PC-9 (cell line): ENCODE data around the gene ALOXE3. TPM values are rescaled to one million over a fixed set of nuclear protein-coding genes. Genes with fewer than 3 reads are reported as not detected.

Source experiments
- BruUV-seq: library from RNA; stranded (reverse); fragments of 400-500 nt; replicated peaks from 2 replicates; lab custom pipeline; 2021; lab: Mats Ljungman, UMichigan
- CTCF ChIA-PET: fragments of 300-600 bp; sonication (Branson Sonifier 250); formaldehyde crosslinking; loops from one replicate; lab custom pipeline; 2022; ENCODE audit warnings: antibody characterized with exemption; lab: Charles Lee
- POLR2A ChIA-PET: fragments of 300-600 bp; sonication (Branson Sonifier 250); formaldehyde crosslinking; loops from one replicate; lab custom pipeline; 2022; ENCODE audit warnings: antibody characterized with exemption; ENCODE audit not compliant: unreplicated experiment; lab: Charles Lee
- DNase-seq, 2 experiments: peaks; one replicate each; pipeline versions ENCODE4 v3.0.0 to v3.0.0-alpha.2; 2015 to 2022; ENCODE audit warnings: mixed read lengths in 1 of 2
- H2AFZ ChIP-seq: fragments of 200-600 bp; sonication (generic); 2 replicates; pipeline ENCODE4 v1.8.1; 2017; ENCODE audit warnings: antibody characterized with exemption
- H3F3A ChIP-seq: fragments of 200-600 bp; sonication (generic); 2 replicates; pipeline ENCODE4 v1.8.1; 2017; ENCODE audit warnings: antibody characterized with exemption, mild to moderate bottlenecking, low read depth; ENCODE audit not compliant: insufficient read depth
- H3K27ac ChIP-seq: fragments of 200-600 bp; sonication (generic); 2 replicates; pipeline ENCODE4 v1.6.1; 2016; ENCODE audit warnings: mixed run types
- H3K27me3 ChIP-seq: fragments of 200-600 bp; sonication (generic); 2 replicates; pipeline ENCODE4 v1.6.1; 2016; ENCODE audit warnings: low read depth, mixed run types; ENCODE audit not compliant: insufficient read depth
- H3K36me3 ChIP-seq: fragments of 200-600 bp; sonication (generic); 2 replicates; pipeline ENCODE4 v1.6.1; 2016; ENCODE audit warnings: low read depth, mixed run types
- H3K4me1 ChIP-seq: fragments of 200-600 bp; sonication (generic); replicated peaks from 2 replicates; pipeline ENCODE4 v1.6.1; 2016; ENCODE audit warnings: mixed run types; ENCODE audit not compliant: insufficient read depth
- H3K4me2 ChIP-seq: fragments of 200-600 bp; sonication (generic); 2 replicates; pipeline ENCODE4 v1.6.1; 2017; ENCODE audit warnings: mixed run types
- H3K4me3 ChIP-seq: fragments of 200-600 bp; sonication (generic); 2 replicates; pipeline ENCODE4 v1.6.1; 2016; ENCODE audit warnings: mixed run types
- H3K79me2 ChIP-seq: fragments of 200-600 bp; sonication (generic); 2 replicates; pipeline ENCODE4 v1.6.1; 2017; ENCODE audit warnings: low read depth, mixed run types
- H3K9me2 ChIP-seq: fragments of 200-600 bp; sonication (generic); 2 replicates; pipeline ENCODE4 v1.8.1; 2017; ENCODE audit warnings: mild to moderate bottlenecking; ENCODE audit not compliant: insufficient read depth
- H3K9me3 ChIP-seq: fragments of 200-600 bp; sonication (generic); 2 replicates; pipeline ENCODE4 v1.8.1; 2016; ENCODE audit warnings: low read depth; ENCODE audit not compliant: insufficient read depth
- H4K20me1 ChIP-seq: fragments of 200-600 bp; sonication (generic); 2 replicates; pipeline ENCODE4 v1.8.1; 2017; ENCODE audit not compliant: insufficient read depth
- CTCF ChIP-seq: fragments of 200-600 bp; sonication (generic); conservative IDR thresholded peaks from 2 replicates; pipeline ENCODE4 v1.6.1; 2017; ENCODE audit warnings: mixed run types, antibody characterized with exemption, mild to moderate bottlenecking, moderate library complexity
- EZH2 ChIP-seq: fragments of 200-600 bp; sonication (generic); IDR thresholded peaks from 2 replicates; pipeline ENCODE4 v1.8.0; 2017; ENCODE audit warnings: antibody characterized with exemption, low read depth
- intact Hi-C: fragments of 100-400 bp; cut with micrococcal nuclease; formaldehyde crosslinking; loops from one replicate; pipeline ENCODE4 v1.10.0; 2022; ENCODE audit not compliant: unreplicated experiment
- total RNA-seq: library from RNA; stranded (reverse); gene quantifications from 2 replicates; pipeline ENCODE4 v1.2.3, GENCODE V29; 2021

The ALOXE3 gene
- total RNA-seq, 1 experiment from 2014 or later, result 1.4 TPM

- DNase-seq, result no peak
- Histone ChIP-seq H3K9me2 (no peaks in the 10 kb centered on the region), H3K4me2 (no peak overlapping the region), H3F3A (no peaks in the 10 kb centered on the region), H3K4me1 (no peaks in the 10 kb centered on the region), H3K79me2 (no peaks in the 10 kb centered on the region), H3K27ac (no peak overlapping the region), H3K27me3 (0 out of 2 replicates have a peak, but pooled peaks cover 13% of the 10 kb centered on the region), H3K9me3 (no peaks in the 10 kb centered on the region), H2AFZ (no peak overlapping the region), H3K4me3 (no peak overlapping the region), H3K36me3 (no peaks in the 10 kb centered on the region), H4K20me1 (no peaks in the 10 kb centered on the region)
- no peak for TF ChIP-seq CTCF
- TF ChIP-seq EZH2, result no peak
- intact Hi-C loops, result loop anchor here (5.0 to 10.0 kb wide), 4 partner anchors 238 to 1460 kb away; partner anchors contain the start of gene RPL26
- POLR2A ChIA-PET, result no interaction called here
- no TSS peak for BruUV-seq
- CTCF ChIA-PET, result no interaction called here
Observed at GRCh38 chr17:8064561-8065019, 53.7 kb downstream of the ALOXE3 start.

- POLR2A ChIA-PET, result no interaction called here
- H2AFZ ChIP-seq, result no peak overlapping the region
- no peak overlapping the region for H3K4me3 ChIP-seq
- H4K20me1 ChIP-seq, result no peaks in the 10 kb centered on the region
- no peaks in the 10 kb centered on the region for H3K9me2 ChIP-seq
- DNase-seq, result no peak
- no peaks in the 10 kb centered on the region for H3F3A ChIP-seq
- BruUV-seq, result no TSS peak
- H3K4me2 ChIP-seq, result no peak overlapping the region
- TF ChIP-seq CTCF (no peak), EZH2 (no peak)
- no peak overlapping the region for H3K27ac ChIP-seq
- 0 out of 2 replicates have a peak, but pooled peaks cover 13% of the 10 kb centered on the region for H3K27me3 ChIP-seq
- no peaks in the 10 kb centered on the region for H3K36me3 ChIP-seq
- H3K4me1 ChIP-seq, result no peaks in the 10 kb centered on the region
- H3K9me3 ChIP-seq, result no peaks in the 10 kb centered on the region
- intact Hi-C loops, result loop anchor here (5.0 to 10.0 kb wide), 4 partner anchors 238 to 1461 kb away; partner anchors contain the start of gene RPL26
- H3K79me2 ChIP-seq, result no peaks in the 10 kb centered on the region
- CTCF ChIA-PET, result no interaction called here
Observed at GRCh38 chr17:8063761-8064534, 54.4 kb downstream of the ALOXE3 start.

GRCh38 chr17:8062807-8063483 lies 55.4 kb downstream of the ALOXE3 start:
- no peaks in the 10 kb centered on the region for H3F3A ChIP-seq
- no peak overlapping the region for H3K4me2 ChIP-seq
- no peaks in the 10 kb centered on the region for H3K9me2 ChIP-seq
- no peaks in the 10 kb centered on the region for H4K20me1 ChIP-seq
- peaks cover 3% of the 10 kb centered on the region for H3K4me1 ChIP-seq
- intact Hi-C loops, result loop anchor here (5.0 to 10.0 kb wide), 4 partner anchors 239 to 1462 kb away; partner anchors contain the start of gene RPL26
- peaks cover 13% of the 10 kb centered on the region for H3K27me3 ChIP-seq
- H3K79me2 ChIP-seq, result no peaks in the 10 kb centered on the region
- POLR2A ChIA-PET, result no interaction called here
- H3K27ac ChIP-seq, result no peak overlapping the region
- no peak overlapping the region for H3K4me3 ChIP-seq
- CTCF ChIA-PET, result interaction anchor here (0.5 to 0.6 kb wide), 2 partner anchors 655 to 829 kb away, joined by 4 to 14 read pairs; no protein-coding TSS in a partner anchor
- no peaks in the 10 kb centered on the region for H3K9me3 ChIP-seq
- BruUV-seq, result no TSS peak
- H2AFZ ChIP-seq, result no peak overlapping the region
- no peak for DNase-seq
- TF ChIP-seq EZH2 (no peak), CTCF (no peak)
- H3K36me3 ChIP-seq, result no peaks in the 10 kb centered on the region
